ENCODE measurements around the gene GPAT3.

GPAT3 gene

DNA sequence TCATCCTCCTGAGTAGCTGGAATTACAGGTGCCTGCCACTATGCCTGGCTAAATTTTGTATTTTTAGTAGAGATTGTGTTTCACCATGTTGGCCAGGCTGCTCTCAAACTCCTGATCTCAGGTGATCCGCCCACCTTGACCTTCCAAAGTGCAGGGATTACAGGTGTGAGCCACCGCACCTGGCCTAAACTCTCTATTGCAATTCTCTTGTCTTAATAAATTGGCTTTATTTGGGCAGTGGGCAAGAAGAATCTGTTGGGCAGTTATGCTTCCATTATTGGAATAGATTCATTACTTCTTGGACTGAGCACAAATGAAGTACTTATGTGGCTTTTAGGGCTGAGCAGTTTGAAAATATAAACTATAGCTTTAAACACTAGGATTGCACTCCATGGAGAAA lies 8.2 kb upstream of the GPAT3 start:
- Histone ChIP-seq H3K36me3 (ENCODE audit: control insufficient read depth in 2 of 2, insufficient read depth in 1 of 2, low read length in 2 of 2) (no peaks in the 10 kb centered on the region), H3K4me1 (ENCODE audit: control insufficient read depth, insufficient read depth, low read length) (no peaks in the 10 kb centered on the region), H3K4me3 (ENCODE audit: low read depth, low read length) (no peak overlapping the region), H3K27ac (ENCODE audit: extremely low read depth, low read depth, low read length) (no peak overlapping the region), H3K9me3 (ENCODE audit: control insufficient read depth, insufficient read depth, low read depth, low read length) (no peaks in the 10 kb centered on the region)
- POLR2A ChIA-PET: no interaction called here
- TF ChIP-seq ZXDB (tag by site-specific recombination; IDR thresholded peaks at IDR 0.05): no peak
- TF ChIP-seq SETDB1 (IDR thresholded peaks at IDR 0.05; ENCODE audit: insufficient read length, low read length): peak; percentile 63
- CTCF ChIA-PET: interaction anchor here (0.6 kb wide), 1 partner anchor 226 kb away, joined by 3 read pairs; no protein-coding TSS in a partner anchor

GRCh38 chr4:83536362-83537272 lies 709 bp downstream of the GPAT3 start:
- H3K27ac ChIP-seq (ENCODE audit: extremely low read depth, low read depth, low read length): no peak overlapping the region; the same call in 1 of the 2 replicates
- no peaks in the 10 kb centered on the region; the same call in 1 of the 2 replicates for H3K4me1 ChIP-seq (ENCODE audit: control insufficient read depth, insufficient read depth, low read length)
- TF ChIP-seq AEBP2 (tag by site-specific recombination; IDR thresholded peaks at IDR 0.05; ENCODE audit: borderline replicate concordance) (no peak), ZNF692 (tag by site-specific recombination; IDR thresholded peaks at IDR 0.05) (peak; percentile 8; the same call in 1 of the 2 replicates), KLF17 (tag by site-specific recombination; IDR thresholded peaks at IDR 0.05) (0 out of 2 replicates have a peak, but pooled peaks have one; percentile 7), ZNF596 (tag by site-specific recombination; IDR thresholded peaks at IDR 0.05) (no peak), ZNF639 (tag by site-specific recombination; IDR thresholded peaks at IDR 0.05) (0 out of 2 replicates have a peak, but pooled peaks have one; percentile 1), ZNF335 (tag by site-specific recombination; conservative IDR thresholded peaks at IDR 0.05) (peak; percentile 54), ZNF629 (tag by site-specific recombination; IDR thresholded peaks at IDR 0.05) (0 out of 2 replicates have a peak, but pooled peaks have one; percentile 9), ZNF530 (tag by site-specific recombination; IDR thresholded peaks at IDR 0.05; ENCODE audit: low read depth) (no peak), EGR2 (tag by site-specific recombination; IDR thresholded peaks at IDR 0.05; ENCODE audit: low read depth) (no peak), HIC1 (tag by site-specific recombination; IDR thresholded peaks at IDR 0.05) (0 out of 2 replicates have a peak, but pooled peaks have one; percentile 12), ZEB2 (tag by site-specific recombination; IDR thresholded peaks at IDR 0.05) (0 out of 2 replicates have a peak, but pooled peaks have one; percentile 38), ZBTB26 (tag by site-specific recombination; optimal IDR thresholded peaks at IDR 0.05) (peak; percentile 75), ZNF366 (tag by site-specific recombination; conservative IDR thresholded peaks at IDR 0.05) (peak; percentile 80), ZIC2 (tag by site-specific recombination; IDR thresholded peaks at IDR 0.05) (peak; percentile 72), ZBTB20 (tag by site-specific recombination; IDR thresholded peaks at IDR 0.05) (no peak), ZBTB17 (tag by site-specific recombination; IDR thresholded peaks at IDR 0.05) (peak; percentile 99)
- TF ChIP-seq, protein P1, sequence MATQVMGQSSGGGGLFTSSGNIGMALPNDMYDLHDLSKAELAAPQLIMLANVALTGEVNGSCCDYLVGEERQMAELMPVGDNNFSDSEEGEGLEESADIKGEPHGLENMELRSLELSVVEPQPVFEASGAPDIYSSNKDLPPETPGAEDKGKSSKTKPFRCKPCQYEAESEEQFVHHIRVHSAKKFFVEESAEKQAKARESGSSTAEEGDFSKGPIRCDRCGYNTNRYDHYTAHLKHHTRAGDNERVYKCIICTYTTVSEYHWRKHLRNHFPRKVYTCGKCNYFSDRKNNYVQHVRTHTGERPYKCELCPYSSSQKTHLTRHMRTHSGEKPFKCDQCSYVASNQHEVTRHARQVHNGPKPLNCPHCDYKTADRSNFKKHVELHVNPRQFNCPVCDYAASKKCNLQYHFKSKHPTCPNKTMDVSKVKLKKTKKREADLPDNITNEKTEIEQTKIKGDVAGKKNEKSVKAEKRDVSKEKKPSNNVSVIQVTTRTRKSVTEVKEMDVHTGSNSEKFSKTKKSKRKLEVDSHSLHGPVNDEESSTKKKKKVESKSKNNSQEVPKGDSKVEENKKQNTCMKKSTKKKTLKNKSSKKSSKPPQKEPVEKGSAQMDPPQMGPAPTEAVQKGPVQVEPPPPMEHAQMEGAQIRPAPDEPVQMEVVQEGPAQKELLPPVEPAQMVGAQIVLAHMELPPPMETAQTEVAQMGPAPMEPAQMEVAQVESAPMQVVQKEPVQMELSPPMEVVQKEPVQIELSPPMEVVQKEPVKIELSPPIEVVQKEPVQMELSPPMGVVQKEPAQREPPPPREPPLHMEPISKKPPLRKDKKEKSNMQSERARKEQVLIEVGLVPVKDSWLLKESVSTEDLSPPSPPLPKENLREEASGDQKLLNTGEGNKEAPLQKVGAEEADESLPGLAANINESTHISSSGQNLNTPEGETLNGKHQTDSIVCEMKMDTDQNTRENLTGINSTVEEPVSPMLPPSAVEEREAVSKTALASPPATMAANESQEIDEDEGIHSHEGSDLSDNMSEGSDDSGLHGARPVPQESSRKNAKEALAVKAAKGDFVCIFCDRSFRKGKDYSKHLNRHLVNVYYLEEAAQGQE (tag by site-specific recombination; IDR thresholded peaks at IDR 0.05): 0 out of 2 replicates have a peak, but pooled peaks have one; percentile 5
- H3K4me3 ChIP-seq (ENCODE audit: low read depth, low read length): peak overlapping the region; percentile 76
- CTCF ChIA-PET: interaction anchor here (0.5 to 0.8 kb wide), 2 partner anchors 21 to 43 kb away, joined by 3 read pairs; no protein-coding TSS in a partner anchor
- no peaks in the 10 kb centered on the region for H3K36me3 ChIP-seq (ENCODE audit: control insufficient read depth in 2 of 2, insufficient read depth in 1 of 2, low read length in 2 of 2)
- no peaks in the 10 kb centered on the region for H3K9me3 ChIP-seq (ENCODE audit: control insufficient read depth, insufficient read depth, low read depth, low read length)
- POLR2A ChIA-PET: interaction anchor here (0.6 to 1.0 kb wide), 3 partner anchors 11 to 62 kb away, joined by 3 to 4 read pairs (median 4); no protein-coding TSS in a partner anchor
